Stimulated activated effector memory CD8-positive, alpha-beta T cell treated with anti-CD3 and anti-CD28 coated beads, Interleukin-12 subunit alpha, Interleukin-12 subunit beta, amount 100 ng/mL, for 72 hours (primary cell): ENCODE measurements around the gene CD34.

Experiments used
- ATAC-seq: fragments of 150-1000 bp; cut with Tn5 transposase; 2 replicates; pipeline ENCODE4 v1.10.0; 2021
- DNase-seq, 2 donors: peaks; one replicate each; pipeline ENCODE4 v3.0.0; 2021 to 2022; ENCODE audit warnings: low spot score in 2 of 2
- H3K27ac Mint-ChIP-seq: one replicate; pipeline ENCODE4 v1.8.0; 2022; ENCODE audit warnings: mild to moderate bottlenecking, mixed read lengths
- H3K36me3 Mint-ChIP-seq: one replicate; pipeline ENCODE4 v1.8.0; 2022; ENCODE audit warnings: mild to moderate bottlenecking, mixed read lengths
- H3K4me1 Mint-ChIP-seq: one replicate; pipeline ENCODE4 v1.8.0; 2022; ENCODE audit warnings: mixed read lengths
- H3K4me3 Mint-ChIP-seq: one replicate; pipeline ENCODE4 v1.8.0; 2022; ENCODE audit warnings: mild to moderate bottlenecking, mixed read lengths
- H3K9me3 Mint-ChIP-seq: one replicate; pipeline ENCODE4 v1.8.0; 2022; ENCODE audit warnings: mixed read lengths

Gene CD34

DNA sequence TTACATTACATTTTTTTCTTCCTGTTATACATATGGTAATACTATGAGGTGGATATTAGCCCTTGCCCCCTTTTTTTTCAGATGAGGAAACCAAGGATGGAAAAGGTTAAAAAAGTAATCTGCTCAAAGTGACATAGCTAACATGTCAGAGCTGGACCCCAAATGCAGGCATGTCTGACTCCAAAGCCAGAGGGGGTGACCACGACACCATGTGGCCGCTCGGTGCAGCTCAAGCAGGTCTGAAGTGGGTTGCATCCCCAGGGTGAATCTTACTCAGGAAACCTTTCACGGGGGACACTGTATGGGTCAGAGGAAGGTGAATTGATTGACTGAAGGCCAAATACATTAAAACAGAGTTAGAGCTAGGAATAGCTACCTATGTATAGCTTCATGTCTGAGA is 34.8 kb downstream of the CD34 start:
- Mint-ChIP-seq H3K4me1 (peaks cover 44% of the 10 kb centered on the region), H3K4me3 (no peak overlapping the region), H3K27ac (peak overlapping the region; percentile 26), H3K9me3 (no peaks in the 10 kb centered on the region), H3K36me3 (peaks cover 5% of the 10 kb centered on the region)
- no peak for ATAC-seq
- DNase-seq, result no peak

DNA sequence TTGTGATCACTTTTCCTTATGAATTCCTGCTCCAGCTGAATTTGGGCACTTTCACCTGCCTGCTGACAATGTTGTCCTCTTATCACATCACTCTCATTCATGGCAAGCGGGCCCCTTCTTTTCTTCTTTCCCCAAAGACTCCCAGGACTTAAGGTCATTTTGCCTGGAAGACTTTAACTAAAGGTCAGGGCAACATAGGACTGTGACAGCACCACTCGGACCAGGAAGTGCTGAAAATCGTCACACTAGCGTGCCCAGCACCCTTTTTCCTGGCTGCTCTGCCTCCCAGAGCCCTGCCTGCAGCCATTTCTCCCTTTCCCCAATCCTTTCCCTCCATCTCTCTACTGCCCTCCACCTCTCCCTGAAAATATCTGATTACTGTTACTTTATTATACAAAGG is 35.4 kb downstream of the CD34 start:
- H3K4me3 Mint-ChIP-seq, result no peak overlapping the region
- ATAC-seq (no peak), DNase-seq (no peak)
- peak overlapping the region; percentile 26 for H3K27ac Mint-ChIP-seq
- H3K4me1 Mint-ChIP-seq, result peaks cover 50% of the 10 kb centered on the region
- H3K36me3 Mint-ChIP-seq, result peaks cover 5% of the 10 kb centered on the region
- no peaks in the 10 kb centered on the region for H3K9me3 Mint-ChIP-seq

GRCh38 chr1:207873055-207873890 is 37.7 kb downstream of the CD34 start:
- H3K27ac Mint-ChIP-seq, result peak overlapping the region; percentile 89
- no peaks in the 10 kb centered on the region for H3K9me3 Mint-ChIP-seq
- DNase-seq (no peak), ATAC-seq (peak; percentile 70)
- peak overlapping the region; percentile 61 for H3K4me3 Mint-ChIP-seq
- H3K4me1 Mint-ChIP-seq, result peaks cover 57% of the 10 kb centered on the region
- H3K36me3 Mint-ChIP-seq, result peaks cover 5% of the 10 kb centered on the region

- H3K4me3 Mint-ChIP-seq, result peak overlapping the region; percentile 61
- peaks cover 5% of the 10 kb centered on the region for H3K36me3 Mint-ChIP-seq
- H3K27ac Mint-ChIP-seq, result peak overlapping the region; percentile 89
- DNase-seq (no peak), ATAC-seq (no peak)
- H3K9me3 Mint-ChIP-seq, result no peaks in the 10 kb centered on the region
- peaks cover 59% of the 10 kb centered on the region for H3K4me1 Mint-ChIP-seq
Measured at GRCh38 chr1:207872621-207873020, 38.3 kb downstream of the CD34 start.

- Mint-ChIP-seq H3K4me3 (peak overlapping the region; percentile 4), H3K9me3 (no peaks in the 10 kb centered on the region)
- no peak for ATAC-seq
Measured at GRCh38 chr1:207871117-207871649, 39.7 kb downstream of the CD34 start.

GRCh38 chr1:207870306-207871031 is 40.5 kb downstream of the CD34 start:
- Mint-ChIP-seq H3K27ac (peak overlapping the region; percentile 71), H3K4me1 (peaks cover 74% of the 10 kb centered on the region), H3K9me3 (no peaks in the 10 kb centered on the region), H3K4me3 (peak overlapping the region; percentile 89), H3K36me3 (peaks cover 10% of the 10 kb centered on the region)
- DNase-seq (no peak), ATAC-seq (no peak)

More at GRCh38 chr1:207871117-207871649, 39.7 kb downstream of the CD34 start:
- H3K27ac Mint-ChIP-seq, result peak overlapping the region; percentile 71
- DNase-seq, result no peak
- peaks cover 74% of the 10 kb centered on the region for H3K4me1 Mint-ChIP-seq
- H3K36me3 Mint-ChIP-seq, result peaks cover 5% of the 10 kb centered on the region

- H3K36me3 Mint-ChIP-seq, result peaks cover 10% of the 10 kb centered on the region
- peak overlapping the region; percentile 71 for H3K27ac Mint-ChIP-seq
- ATAC-seq, result no peak
- H3K9me3 Mint-ChIP-seq, result no peaks in the 10 kb centered on the region
- H3K4me1 Mint-ChIP-seq, result peaks cover 78% of the 10 kb centered on the region
- peak overlapping the region; percentile 89 for H3K4me3 Mint-ChIP-seq
- no peak for DNase-seq
Measured at GRCh38 chr1:207869859-207870258, 41.1 kb downstream of the CD34 start.

GRCh38 chr1:207868774-207869721 is 41.9 kb downstream of the CD34 start:
- H3K4me1 Mint-ChIP-seq, result peaks cover 82% of the 10 kb centered on the region
- H3K27ac Mint-ChIP-seq, result peak overlapping the region; percentile 82
- no peaks in the 10 kb centered on the region for H3K9me3 Mint-ChIP-seq
- ATAC-seq (peak; percentile 81), DNase-seq (peak; percentile 70 to 84)
- peaks cover 16% of the 10 kb centered on the region for H3K36me3 Mint-ChIP-seq
- peak overlapping the region; percentile 89 for H3K4me3 Mint-ChIP-seq

- peak overlapping the region; percentile 82 for H3K27ac Mint-ChIP-seq
Measured at GRCh38 chr1:207868251-207868773, 42.6 kb downstream of the CD34 start.

GRCh38 chr1:207867136-207868109 is 43.5 kb downstream of the CD34 start:
- Mint-ChIP-seq H3K9me3 (no peaks in the 10 kb centered on the region), H3K27ac (peak overlapping the region; percentile 82), H3K36me3 (peaks cover 27% of the 10 kb centered on the region), H3K4me1 (peaks cover 82% of the 10 kb centered on the region), H3K4me3 (peak overlapping the region; percentile 89)
- no peak for ATAC-seq
- DNase-seq, result no peak

More at GRCh38 chr1:207868251-207868773, 42.6 kb downstream of the CD34 start:
- Mint-ChIP-seq H3K36me3 (peaks cover 21% of the 10 kb centered on the region), H3K9me3 (no peaks in the 10 kb centered on the region), H3K4me1 (peaks cover 82% of the 10 kb centered on the region), H3K4me3 (peak overlapping the region; percentile 89)
- DNase-seq (no peak), ATAC-seq (peak; percentile 8)

DNA sequence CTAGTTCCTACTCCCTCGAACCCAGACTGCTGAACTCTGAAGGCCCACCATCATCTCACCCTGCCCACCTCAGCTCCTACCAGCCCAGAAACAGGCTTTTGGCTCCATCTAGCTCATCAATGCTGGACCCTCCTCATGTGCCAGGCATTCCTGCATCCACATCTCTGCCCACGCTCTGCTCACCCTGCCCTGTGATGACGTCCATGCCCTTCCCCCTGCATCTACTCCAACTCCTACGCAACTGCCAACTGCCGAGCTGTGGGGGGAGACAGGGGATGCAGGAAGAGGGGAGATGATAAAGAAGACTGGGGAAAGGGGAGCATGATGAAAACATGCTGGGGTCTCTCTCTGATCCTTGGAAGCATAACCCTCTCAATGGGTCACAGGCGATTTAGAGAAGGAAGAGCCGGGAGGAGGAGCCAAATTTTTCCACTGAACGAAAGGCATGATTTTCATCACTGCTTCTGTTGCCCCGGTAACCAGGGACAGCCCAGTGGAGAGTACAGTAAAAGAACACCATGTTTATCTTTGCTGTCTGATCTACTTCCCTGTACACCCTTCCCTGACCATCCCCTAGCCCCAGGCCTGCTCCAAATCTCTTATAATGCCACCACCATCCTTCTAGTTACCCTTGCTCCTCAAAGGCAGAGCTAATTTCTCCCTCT is 44.3 kb downstream of the CD34 start:
- H3K4me3 Mint-ChIP-seq, result peak overlapping the region; percentile 89
- H3K27ac Mint-ChIP-seq, result peak overlapping the region; percentile 82
- no peak for ATAC-seq
- peaks cover 83% of the 10 kb centered on the region for H3K4me1 Mint-ChIP-seq
- DNase-seq, result no peak
- no peaks in the 10 kb centered on the region for H3K9me3 Mint-ChIP-seq
- H3K36me3 Mint-ChIP-seq, result peaks cover 35% of the 10 kb centered on the region

DNA sequence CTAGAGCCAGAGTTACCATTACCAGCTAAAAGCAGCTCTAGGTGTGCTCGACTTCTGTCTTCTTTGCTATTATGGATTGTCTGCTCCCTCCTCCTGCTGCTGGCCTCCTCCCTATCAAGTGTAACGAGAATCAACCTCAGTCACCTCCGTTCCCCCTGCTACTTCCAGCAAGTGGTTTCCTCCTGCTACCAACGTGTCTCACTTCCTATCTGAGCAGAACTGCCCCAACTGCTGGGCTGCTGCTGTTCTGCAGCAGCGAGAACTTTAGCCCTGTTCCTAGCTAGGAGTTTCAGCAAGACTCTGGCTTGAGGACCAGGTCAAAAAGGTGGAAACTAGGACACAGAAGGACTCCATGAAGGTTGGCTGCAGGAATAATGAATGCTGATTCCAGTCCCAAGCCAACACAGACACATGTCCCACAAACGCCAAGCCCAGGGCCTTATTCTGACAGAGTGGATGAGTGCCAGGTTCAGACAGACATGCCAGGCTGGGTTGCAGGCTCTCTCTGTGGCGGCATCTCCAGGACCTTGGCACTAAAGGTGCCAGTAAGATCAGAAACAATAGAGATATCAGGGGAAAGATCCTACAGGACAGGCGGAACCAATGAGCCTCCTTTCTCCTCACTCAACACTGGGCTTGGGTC is 46.9 kb downstream of the CD34 start:
- peaks cover 32% of the 10 kb centered on the region for H3K36me3 Mint-ChIP-seq
- H3K9me3 Mint-ChIP-seq, result no peaks in the 10 kb centered on the region
- ATAC-seq, result peak; percentile 68
- peak overlapping the region; percentile 58 for H3K4me3 Mint-ChIP-seq
- DNase-seq, result no peak
- H3K27ac Mint-ChIP-seq, result peak overlapping the region; percentile 86
- H3K4me1 Mint-ChIP-seq, result peaks cover 61% of the 10 kb centered on the region
